Measurements from ENCODE around the gene NT5DC4.

DNA sequence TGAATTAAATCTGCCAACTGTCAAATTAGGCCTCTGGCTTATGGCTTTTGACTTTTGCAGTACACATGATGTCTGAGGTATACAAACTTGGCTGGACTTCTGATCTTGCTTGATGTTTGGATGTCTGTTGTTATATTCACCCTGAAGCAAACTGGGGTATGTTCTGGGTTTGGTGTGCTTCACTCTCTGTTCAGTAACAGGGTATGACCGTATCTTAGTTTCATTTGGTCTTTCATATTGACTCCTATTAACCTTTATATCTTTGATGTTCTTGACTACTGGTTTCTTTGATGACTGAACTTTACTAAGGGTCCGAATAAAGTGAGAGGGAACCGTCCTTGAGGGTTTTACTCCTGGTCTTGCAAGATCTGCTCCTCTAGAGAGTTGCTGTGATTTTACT lies 35.4 kb downstream of the NT5DC4 start:
- TF ChIP-seq, protein P1, sequence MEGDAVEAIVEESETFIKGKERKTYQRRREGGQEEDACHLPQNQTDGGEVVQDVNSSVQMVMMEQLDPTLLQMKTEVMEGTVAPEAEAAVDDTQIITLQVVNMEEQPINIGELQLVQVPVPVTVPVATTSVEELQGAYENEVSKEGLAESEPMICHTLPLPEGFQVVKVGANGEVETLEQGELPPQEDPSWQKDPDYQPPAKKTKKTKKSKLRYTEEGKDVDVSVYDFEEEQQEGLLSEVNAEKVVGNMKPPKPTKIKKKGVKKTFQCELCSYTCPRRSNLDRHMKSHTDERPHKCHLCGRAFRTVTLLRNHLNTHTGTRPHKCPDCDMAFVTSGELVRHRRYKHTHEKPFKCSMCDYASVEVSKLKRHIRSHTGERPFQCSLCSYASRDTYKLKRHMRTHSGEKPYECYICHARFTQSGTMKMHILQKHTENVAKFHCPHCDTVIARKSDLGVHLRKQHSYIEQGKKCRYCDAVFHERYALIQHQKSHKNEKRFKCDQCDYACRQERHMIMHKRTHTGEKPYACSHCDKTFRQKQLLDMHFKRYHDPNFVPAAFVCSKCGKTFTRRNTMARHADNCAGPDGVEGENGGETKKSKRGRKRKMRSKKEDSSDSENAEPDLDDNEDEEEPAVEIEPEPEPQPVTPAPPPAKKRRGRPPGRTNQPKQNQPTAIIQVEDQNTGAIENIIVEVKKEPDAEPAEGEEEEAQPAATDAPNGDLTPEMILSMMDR (IDR thresholded peaks at IDR 0.05): no peak
- TF ChIP-seq POLR2AphosphoS5 (IDR thresholded peaks at IDR 0.05): no peak

Measured in gastroesophageal sphincter (tissue), 3 donors.